Endodermal cell (in vitro differentiated cells): ENCODE data around the gene MTA3. TPM values are rescaled to one million over a fixed set of nuclear protein-coding genes. Genes with fewer than 3 reads are reported as not detected.

Experiments used
- DNase-seq: peaks from one replicate; pipeline ENCODE4 v3.0.0-alpha.2; 2017
- H3K27ac ChIP-seq: 2 replicates; pipeline ENCODE4 v1.5.1; 2013; ENCODE audit warnings: mild to moderate bottlenecking, low read depth, low read length, moderate library complexity
- H3K27me3 ChIP-seq: 2 replicates; pipeline ENCODE4 v1.6.1; 2013; ENCODE audit warnings: mild to moderate bottlenecking, low read length, moderate library complexity; ENCODE audit not compliant: insufficient read depth, control insufficient read depth, poor library complexity, severe bottlenecking
- H3K36me3 ChIP-seq: 2 replicates; pipeline ENCODE4 v1.7.0; 2013; ENCODE audit warnings: mild to moderate bottlenecking, low read length, moderate library complexity; ENCODE audit not compliant: control insufficient read depth, insufficient read depth
- H3K4me1 ChIP-seq: one replicate; pipeline ENCODE4 v1.7.0; 2013; ENCODE audit warnings: low read length; ENCODE audit not compliant: control insufficient read depth, insufficient read depth
- H3K4me3 ChIP-seq: 2 replicates; pipeline ENCODE4 v1.5.1; 2013; ENCODE audit warnings: mild to moderate bottlenecking, low read length, moderate library complexity
- H3K9ac ChIP-seq: 2 replicates; pipeline ENCODE4 v1.6.1; 2013; ENCODE audit warnings: mild to moderate bottlenecking, low read length, moderate library complexity; ENCODE audit not compliant: poor library complexity, severe bottlenecking; ENCODE audit errors: extremely low read depth
- H3K9me3 ChIP-seq: 2 replicates; pipeline ENCODE4 v1.6.1; 2013; ENCODE audit warnings: mild to moderate bottlenecking, low read length, moderate library complexity; ENCODE audit not compliant: control insufficient read depth
- H3K27ac Mint-ChIP-seq: 2 replicates; pipeline ENCODE4 v1.8.0; 2020; ENCODE audit warnings: mixed read lengths
- H3K27me3 Mint-ChIP-seq: 2 replicates; pipeline ENCODE4 v1.8.0; 2021; ENCODE audit warnings: mild to moderate bottlenecking, mixed read lengths; ENCODE audit not compliant: insufficient read depth
- H3K36me3 Mint-ChIP-seq: 2 replicates; pipeline ENCODE4 v1.8.0; 2020; ENCODE audit warnings: low read depth, mixed read lengths
- H3K4me1 Mint-ChIP-seq: 2 replicates; pipeline ENCODE4 v1.8.0; 2020; ENCODE audit warnings: mixed read lengths
- H3K4me3 Mint-ChIP-seq: 2 replicates; pipeline ENCODE4 v1.8.0; 2020; ENCODE audit warnings: mild to moderate bottlenecking, moderate library complexity, mixed read lengths
- H3K9me3 Mint-ChIP-seq: 2 replicates; pipeline ENCODE4 v1.8.0; 2020; ENCODE audit warnings: mild to moderate bottlenecking, mixed read lengths
- WGBS, 2 experiments: methylation state at CpG; one replicate each; pipeline versions ENCODE4 v1.1.5 to v1.1.7; 2013; ENCODE audit warnings: missing lambda C conversion rate in 2 of 2, mixed read lengths in 1 of 2; ENCODE audit not compliant: insufficient coverage in 1 of 2, insufficient read length in 1 of 2; 5-methylcytosine and 5-hydroxymethylcytosine counted together
- total RNA-seq, 2 donors: library from RNA; stranded (reverse); fragmentation: NEBNext Ultra II Directional in 1 of 2; extraction: Animal tissue kit (Norgen Biotek cat#: 25700) in 1 of 2; gene quantifications; 2 replicates in 1 of 2; 3 replicates in 1 of 2; pipeline ENCODE4 v1.2.1, GENCODE V29; 2021
- TF ChIP-seq, protein P1 (sequence below): fragments of 200-600 bp; sonication (generic); conservative IDR thresholded peaks from 2 replicates; pipeline ENCODE4 v1.5.0; 2021; ENCODE audit warnings: antibody characterized with exemption, mild to moderate bottlenecking

Gene MTA3
- total RNA-seq, 2 donors from 2014 or later: 138 to 154 TPM

- Histone ChIP-seq H3K27ac (no peak overlapping the region), H3K9me3 (peaks cover 6% of the 10 kb centered on the region), H3K27me3 (no peaks in the 10 kb centered on the region), H3K4me1 (no peaks in the 10 kb centered on the region), H3K9ac (no peak overlapping the region), H3K4me3 (no peak overlapping the region), H3K36me3 (peaks cover 38% of the 10 kb centered on the region)
- no peak overlapping the region for H3K4me3 Mint-ChIP-seq
- no peaks in the 10 kb centered on the region for H3K27me3 Mint-ChIP-seq
- no peak overlapping the region for H3K27ac Mint-ChIP-seq
- WGBS, 2 experiments: 83% methylated on average over 1 of the region's 1 CpG; no CpG with 5 or more reads in 1 of the 2 experiments
- no peak for DNase-seq
- peaks cover 35% of the 10 kb centered on the region for H3K36me3 Mint-ChIP-seq
- H3K9me3 Mint-ChIP-seq: peaks cover under 1% of the 10 kb centered on the region
- TF ChIP-seq, protein P1, sequence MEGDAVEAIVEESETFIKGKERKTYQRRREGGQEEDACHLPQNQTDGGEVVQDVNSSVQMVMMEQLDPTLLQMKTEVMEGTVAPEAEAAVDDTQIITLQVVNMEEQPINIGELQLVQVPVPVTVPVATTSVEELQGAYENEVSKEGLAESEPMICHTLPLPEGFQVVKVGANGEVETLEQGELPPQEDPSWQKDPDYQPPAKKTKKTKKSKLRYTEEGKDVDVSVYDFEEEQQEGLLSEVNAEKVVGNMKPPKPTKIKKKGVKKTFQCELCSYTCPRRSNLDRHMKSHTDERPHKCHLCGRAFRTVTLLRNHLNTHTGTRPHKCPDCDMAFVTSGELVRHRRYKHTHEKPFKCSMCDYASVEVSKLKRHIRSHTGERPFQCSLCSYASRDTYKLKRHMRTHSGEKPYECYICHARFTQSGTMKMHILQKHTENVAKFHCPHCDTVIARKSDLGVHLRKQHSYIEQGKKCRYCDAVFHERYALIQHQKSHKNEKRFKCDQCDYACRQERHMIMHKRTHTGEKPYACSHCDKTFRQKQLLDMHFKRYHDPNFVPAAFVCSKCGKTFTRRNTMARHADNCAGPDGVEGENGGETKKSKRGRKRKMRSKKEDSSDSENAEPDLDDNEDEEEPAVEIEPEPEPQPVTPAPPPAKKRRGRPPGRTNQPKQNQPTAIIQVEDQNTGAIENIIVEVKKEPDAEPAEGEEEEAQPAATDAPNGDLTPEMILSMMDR: no peak
- peaks cover 13% of the 10 kb centered on the region for H3K4me1 Mint-ChIP-seq
Measured at GRCh38 chr2:42651057-42651456, 82.6 kb downstream of the MTA3 start.

GRCh38 chr2:42652086-42652485 is 83.7 kb downstream of the MTA3 start:
- H3K9me3 Mint-ChIP-seq: no peaks in the 10 kb centered on the region
- Histone ChIP-seq H3K9ac (no peak overlapping the region), H3K36me3 (peaks cover 37% of the 10 kb centered on the region), H3K27me3 (no peaks in the 10 kb centered on the region), H3K4me1 (no peaks in the 10 kb centered on the region), H3K4me3 (no peak overlapping the region), H3K27ac (no peak overlapping the region), H3K9me3 (no peaks in the 10 kb centered on the region)
- WGBS, 2 experiments: 85 to 90% methylated on average over 2 to 6 of the region's 6 CpGs
- no peak overlapping the region for H3K27ac Mint-ChIP-seq
- TF ChIP-seq, protein P1: no peak
- DNase-seq: no peak
- H3K4me3 Mint-ChIP-seq: no peak overlapping the region
- no peaks in the 10 kb centered on the region for H3K27me3 Mint-ChIP-seq
- H3K4me1 Mint-ChIP-seq: peaks cover 13% of the 10 kb centered on the region
- H3K36me3 Mint-ChIP-seq: peaks cover 32% of the 10 kb centered on the region

DNA sequence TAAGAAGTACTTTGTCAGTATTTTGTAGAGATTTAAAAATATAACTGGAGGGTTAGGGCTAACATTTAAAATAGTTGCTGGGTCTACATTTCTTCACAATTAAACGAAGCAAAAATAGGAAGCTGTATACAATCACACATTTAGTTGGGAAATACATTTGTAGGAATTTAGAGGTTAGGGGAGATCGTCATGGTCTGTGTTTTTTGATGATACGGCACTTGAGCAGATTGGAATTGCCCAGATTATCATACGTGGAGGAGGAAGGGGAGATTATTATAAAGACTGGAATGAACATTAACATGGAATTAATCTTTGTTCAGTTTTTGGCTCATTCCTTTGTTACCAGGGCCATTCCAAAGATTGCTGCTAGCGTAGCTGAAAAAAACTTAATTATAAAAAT is 84.6 kb downstream of the MTA3 start:
- Histone ChIP-seq H3K36me3 (peaks cover 41% of the 10 kb centered on the region), H3K27ac (no peak overlapping the region), H3K27me3 (no peaks in the 10 kb centered on the region), H3K9ac (no peak overlapping the region), H3K9me3 (no peaks in the 10 kb centered on the region), H3K4me3 (no peak overlapping the region), H3K4me1 (no peaks in the 10 kb centered on the region)
- TF ChIP-seq, protein P1: no peak
- Mint-ChIP-seq H3K4me1 (peaks cover 13% of the 10 kb centered on the region), H3K4me3 (no peak overlapping the region), H3K36me3 (peaks cover 33% of the 10 kb centered on the region), H3K27me3 (no peaks in the 10 kb centered on the region), H3K27ac (no peak overlapping the region), H3K9me3 (no peaks in the 10 kb centered on the region)
- DNase-seq: no peak
- WGBS, 2 experiments: 76 to 95% methylated on average over 3 to 4 of the region's 5 CpGs
